ENCODE results near the gene MPIG6B.

- TF ChIP-seq CTCF (IDR thresholded peaks at IDR 0.05; ENCODE audit: low read depth, low read length) (no peak), MAX (IDR thresholded peaks at IDR 0.05; ENCODE audit: low read depth, low read length) (no peak), POLR2A (IDR thresholded peaks at IDR 0.05; ENCODE audit: extremely low read depth, insufficient read length) (peak; percentile 28)
Measured at GRCh38 chr6:31740397-31741223, 17.4 kb downstream of the MPIG6B start.

Data from NB4 (cell line).